NCI-H187 treated with DMSO at 0.1 percent for 48 hours (cell line): ENCODE measurements around the gene PMP22.
"Not testable (repeated sequence)": the region's sequence is repeated elsewhere in the genome, so short reads cannot be mapped to it uniquely, and the experiment has no call there.

Source experiments
- DNase-seq: peaks from one replicate; lab custom pipeline; 2025; lab: John Stamatoyannopoulos, UW

Gene PMP22

GRCh38 chr17:15210247-15210646 is 54.9 kb downstream of the PMP22 start:
- no peak for DNase-seq

GRCh38 chr17:15203062-15203461 is 62.1 kb downstream of the PMP22 start:
- DNase-seq = not testable (repeated sequence)

- DNase-seq = not testable (repeated sequence)
Measured at GRCh38 chr17:15200574-15200973, 64.6 kb downstream of the PMP22 start.

GRCh38 chr17:15197229-15197628 is 67.9 kb downstream of the PMP22 start:
- no peak for DNase-seq

GRCh38 chr17:15194859-15195277 is 70.3 kb downstream of the PMP22 start:
- DNase-seq = no peak

- no peak for DNase-seq
Measured at GRCh38 chr17:15185625-15185991, 79.5 kb downstream of the PMP22 start.

- no peak for DNase-seq
Measured at GRCh38 chr17:15184872-15185624, 80.1 kb downstream of the PMP22 start.

- DNase-seq = no peak
Measured at GRCh38 chr17:15181816-15182215, 83.3 kb downstream of the PMP22 start.

GRCh38 chr17:15181333-15181732 is 83.8 kb downstream of the PMP22 start:
- DNase-seq = no peak

GRCh38 chr17:15180121-15180561 is 85.0 kb downstream of the PMP22 start:
- no peak for DNase-seq
